ENCODE measurements around the gene FXYD6.

The FXYD6 gene

GRCh38 chr11:117855912-117856651 lies 20.4 kb downstream of the FXYD6 start:
- DNase-seq (ENCODE audit: low read depth in 1 of 2, low spot score in 1 of 2): no peak
- no peak for TF ChIP-seq JUND (IDR thresholded peaks at IDR 0.05; ENCODE audit: low read depth)
- in situ Hi-C loops (cut with HindIII; ENCODE audit: low pct_unique_long_range_greater_than_20kb, low sequenced_read_pairs): no loop called here

DNA sequence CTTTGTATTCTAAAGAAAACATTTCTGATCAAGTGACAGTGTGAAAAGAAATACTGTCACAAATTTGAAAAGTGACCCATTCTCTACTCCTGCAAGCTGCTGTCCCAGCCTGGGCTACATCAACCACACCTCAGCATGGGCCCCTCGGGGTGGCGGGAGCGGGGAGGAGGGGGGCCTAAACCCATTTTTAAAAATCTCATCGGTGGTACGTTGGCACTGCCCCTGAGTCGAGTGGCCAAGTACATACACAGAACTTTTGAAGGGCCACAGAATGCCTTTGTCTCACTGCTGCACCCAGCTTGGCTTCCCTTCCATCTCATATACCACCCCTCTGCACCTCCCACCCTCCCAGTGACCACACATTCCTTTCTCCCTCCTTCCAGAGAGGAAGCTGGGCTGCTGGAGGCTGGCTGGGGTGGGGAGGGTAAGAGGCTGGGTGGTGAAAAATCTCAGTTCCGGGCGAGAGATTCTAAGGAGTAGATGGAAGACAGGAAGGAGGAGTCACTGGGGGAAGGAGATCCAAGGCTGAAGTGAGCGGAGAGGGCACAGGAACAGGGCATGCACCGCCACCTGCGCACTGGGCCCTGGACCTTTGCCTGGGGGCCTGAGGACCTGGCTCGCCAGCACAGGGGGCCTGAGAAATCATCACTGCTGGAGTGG lies 21.1 kb downstream of the FXYD6 start:
- no peak for DNase-seq (ENCODE audit: low read depth in 1 of 2, low spot score in 1 of 2)
- no peak for TF ChIP-seq JUND (IDR thresholded peaks at IDR 0.05; ENCODE audit: low read depth)
- in situ Hi-C loops (cut with HindIII; ENCODE audit: low pct_unique_long_range_greater_than_20kb, low sequenced_read_pairs): no loop called here

- in situ Hi-C loops (cut with HindIII; ENCODE audit: low pct_unique_long_range_greater_than_20kb, low sequenced_read_pairs): no loop called here
- DNase-seq (ENCODE audit: low read depth in 1 of 2, low spot score in 1 of 2): no peak
- no peak for TF ChIP-seq JUND (IDR thresholded peaks at IDR 0.05; ENCODE audit: low read depth)
Measured at GRCh38 chr11:117852309-117852708, 24.1 kb downstream of the FXYD6 start.

DNA sequence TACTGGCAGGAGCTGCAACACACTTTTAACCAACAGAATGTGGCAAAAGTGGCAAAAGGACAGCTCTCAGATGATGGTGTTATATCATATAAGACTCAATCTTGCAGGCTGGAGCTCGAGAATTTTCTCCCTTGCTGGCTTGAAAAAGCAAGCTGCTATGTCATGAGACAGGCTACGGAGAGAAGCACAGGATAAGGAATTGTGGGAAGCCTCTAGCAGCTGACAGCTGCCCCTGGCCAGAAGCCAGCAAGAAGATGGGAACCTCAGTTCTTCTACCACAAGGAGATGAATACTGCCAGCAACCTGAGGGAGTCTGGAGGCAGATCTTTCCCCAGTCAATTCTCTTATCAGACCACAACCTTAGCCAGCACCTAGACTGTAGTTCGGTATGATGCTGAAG lies 24.6 kb downstream of the FXYD6 start:
- no peak for DNase-seq (ENCODE audit: low read depth in 1 of 2, low spot score in 1 of 2)
- in situ Hi-C loops (cut with HindIII; ENCODE audit: low pct_unique_long_range_greater_than_20kb, low sequenced_read_pairs): no loop called here
- TF ChIP-seq JUND (IDR thresholded peaks at IDR 0.05; ENCODE audit: low read depth): no peak

GRCh38 chr11:117851106-117851505 lies 25.4 kb downstream of the FXYD6 start:
- no peak for DNase-seq (ENCODE audit: low read depth in 1 of 2, low spot score in 1 of 2)
- no peak for TF ChIP-seq JUND (IDR thresholded peaks at IDR 0.05; ENCODE audit: low read depth)
- in situ Hi-C loops (cut with HindIII; ENCODE audit: low pct_unique_long_range_greater_than_20kb, low sequenced_read_pairs): no loop called here

DNA sequence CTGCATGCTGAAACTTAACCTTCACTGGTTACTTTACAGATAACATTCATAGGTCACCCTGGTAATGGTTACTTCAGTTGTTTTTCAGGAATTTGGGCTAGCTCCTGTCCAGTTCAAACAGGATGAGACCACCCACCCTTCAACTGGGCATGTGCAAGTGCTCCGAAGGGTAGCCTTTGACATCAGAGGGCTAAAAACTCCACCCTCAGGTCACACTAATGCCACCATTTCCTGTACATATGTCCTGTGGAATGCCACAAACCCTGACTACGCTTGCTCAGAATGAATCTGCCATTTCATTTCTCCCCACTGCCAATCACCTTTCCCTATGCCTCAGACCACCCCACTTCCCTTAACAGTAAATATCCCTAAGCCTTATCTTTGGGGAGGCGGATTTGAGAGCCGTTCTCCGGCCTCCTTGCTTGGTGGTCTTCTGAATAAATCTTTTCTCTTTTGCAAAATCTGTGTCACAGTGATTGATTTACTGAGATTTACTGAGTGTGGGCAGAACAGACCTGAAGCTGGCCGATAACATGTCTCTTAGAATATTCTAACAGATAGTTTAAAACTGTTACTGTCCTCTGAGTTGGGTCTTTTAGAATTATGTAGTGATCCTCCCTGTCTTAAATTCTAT lies 26.6 kb downstream of the FXYD6 start:
- no peak for DNase-seq (ENCODE audit: low read depth in 1 of 2, low spot score in 1 of 2)
- no peak for TF ChIP-seq JUND (IDR thresholded peaks at IDR 0.05; ENCODE audit: low read depth)
- in situ Hi-C loops (cut with HindIII; ENCODE audit: low pct_unique_long_range_greater_than_20kb, low sequenced_read_pairs): no loop called here

DNA sequence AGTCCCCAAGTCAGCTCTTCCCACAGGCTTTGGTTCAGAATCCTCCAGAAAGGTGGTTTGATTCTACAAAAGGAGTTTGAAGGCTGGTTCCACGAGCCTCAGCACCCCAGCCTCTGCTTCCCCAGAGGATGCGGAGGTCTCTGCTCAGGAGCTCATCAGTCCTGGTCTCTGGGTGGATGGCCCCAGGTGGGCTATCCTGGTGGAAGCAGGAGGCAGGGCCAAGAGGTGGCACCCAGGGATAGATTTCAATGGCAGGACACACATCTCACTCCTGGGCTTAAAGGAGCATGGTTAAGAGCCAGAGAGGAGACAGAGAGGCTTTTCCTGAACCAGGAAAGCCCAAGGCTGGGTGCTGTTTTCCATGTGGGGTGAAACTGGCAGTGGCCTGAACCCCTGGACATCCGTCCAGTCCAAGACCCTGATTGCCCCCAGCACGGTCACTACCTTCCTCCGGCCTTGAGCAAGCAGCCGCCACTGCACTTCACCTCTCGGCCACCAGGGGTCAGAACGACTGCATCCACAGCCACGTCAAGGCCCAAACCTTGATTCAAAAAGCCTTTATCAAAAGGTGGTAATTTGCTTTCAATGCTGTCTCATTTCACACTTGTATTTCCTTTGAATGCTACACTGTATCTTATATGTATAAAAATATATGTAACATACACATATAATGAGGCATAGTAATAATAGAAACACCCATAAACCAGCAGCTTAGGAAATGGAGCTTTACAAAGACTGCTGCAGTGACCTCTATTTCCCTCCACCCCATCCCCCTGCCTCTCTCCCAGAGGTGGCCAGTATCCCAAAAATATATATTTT lies 32.6 kb downstream of the FXYD6 start:
- TF ChIP-seq JUND (IDR thresholded peaks at IDR 0.05; ENCODE audit: low read depth): no peak
- in situ Hi-C loops (cut with HindIII; ENCODE audit: low pct_unique_long_range_greater_than_20kb, low sequenced_read_pairs): no loop called here
- DNase-seq (ENCODE audit: low read depth in 1 of 2, low spot score in 1 of 2): peak; percentile 38 to 75

DNA sequence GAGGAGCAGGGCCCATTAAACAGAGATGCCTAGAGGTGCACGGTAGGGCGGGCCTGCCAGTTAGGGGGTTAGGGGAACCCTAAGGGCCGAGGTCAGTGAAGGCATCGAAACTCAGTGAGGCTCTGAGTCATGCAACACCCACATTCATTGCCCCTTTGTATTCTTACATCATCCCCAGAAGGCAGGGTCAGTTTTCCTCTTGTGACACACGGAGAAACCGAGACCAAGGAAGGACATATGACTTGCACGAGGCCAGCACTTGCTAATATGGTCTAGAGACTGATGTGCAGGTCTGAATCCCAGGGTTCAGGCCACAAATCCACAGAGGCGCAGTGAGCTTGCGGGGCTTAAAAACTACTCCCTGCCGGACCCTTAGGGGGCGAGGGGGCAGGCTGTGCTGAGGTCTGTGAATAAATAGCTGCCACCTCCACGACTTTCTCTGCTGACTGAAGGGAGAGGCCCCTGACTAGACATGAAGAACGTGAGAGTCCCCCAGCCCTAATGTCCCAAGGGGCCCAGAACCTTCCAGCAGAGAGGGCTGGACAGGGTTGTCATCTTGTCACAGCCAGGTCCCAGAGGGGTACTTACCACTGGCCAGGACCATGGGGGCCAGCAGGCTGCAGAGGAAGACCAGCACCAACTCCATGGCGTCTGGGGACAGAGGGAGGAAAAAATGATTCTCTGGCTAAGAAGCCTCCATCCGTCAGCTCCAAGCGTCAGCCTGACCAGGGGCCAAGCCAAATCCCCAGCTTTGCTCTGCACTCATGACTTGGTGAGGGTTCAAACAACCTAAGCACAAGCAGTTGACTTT lies 34.1 kb downstream of the FXYD6 start:
- DNase-seq (ENCODE audit: low read depth in 1 of 2, low spot score in 1 of 2): no peak
- in situ Hi-C loops (cut with HindIII; ENCODE audit: low pct_unique_long_range_greater_than_20kb, low sequenced_read_pairs): no loop called here
- no peak for TF ChIP-seq JUND (IDR thresholded peaks at IDR 0.05; ENCODE audit: low read depth)

- TF ChIP-seq JUND (IDR thresholded peaks at IDR 0.05; ENCODE audit: low read depth): no peak
- DNase-seq (ENCODE audit: low read depth in 1 of 2, low spot score in 1 of 2): no peak
- in situ Hi-C loops (cut with HindIII; ENCODE audit: low pct_unique_long_range_greater_than_20kb, low sequenced_read_pairs): no loop called here
Measured at GRCh38 chr11:117841551-117842031, 34.9 kb downstream of the FXYD6 start.

DNA sequence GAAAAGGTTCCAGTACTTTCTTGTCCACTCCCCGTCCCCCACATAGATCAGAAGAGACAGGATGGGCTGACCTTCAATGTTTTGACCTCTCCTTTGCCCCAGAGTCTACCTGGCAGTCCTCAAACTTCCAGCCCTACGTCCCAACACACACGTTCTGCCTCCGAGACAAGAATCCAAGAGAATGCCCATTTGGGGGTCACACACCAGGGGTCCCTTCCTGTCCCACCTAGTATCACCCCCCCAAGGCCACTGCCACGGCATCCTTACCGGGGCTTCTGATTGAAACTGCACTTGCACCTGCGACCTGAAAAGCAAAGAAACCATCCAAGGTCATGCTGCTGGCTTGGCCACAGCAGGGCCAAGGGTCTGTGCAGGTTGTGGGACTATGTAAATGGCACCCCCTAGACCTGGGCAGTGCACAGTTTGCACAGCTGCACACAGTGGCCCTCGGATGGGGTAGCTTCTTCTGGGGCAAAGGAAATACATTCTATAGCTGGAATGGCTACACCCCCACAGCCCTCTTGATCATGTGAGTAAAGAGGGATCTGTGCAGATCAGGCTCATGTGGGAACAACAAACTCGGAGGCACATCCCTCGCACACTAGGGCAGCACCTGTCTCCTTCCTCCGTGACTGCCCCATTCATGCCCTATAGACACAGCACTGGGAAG lies 35.4 kb downstream of the FXYD6 start:
- DNase-seq (ENCODE audit: low read depth in 1 of 2, low spot score in 1 of 2): no peak
- in situ Hi-C loops (cut with HindIII; ENCODE audit: low pct_unique_long_range_greater_than_20kb, low sequenced_read_pairs): no loop called here
- no peak for TF ChIP-seq JUND (IDR thresholded peaks at IDR 0.05; ENCODE audit: low read depth)

Data from T47D (cell line).